Activated T-helper 1 cell treated with Interleukin-2 at 50 U/mL for 16 hours (primary cell): ENCODE measurements around the gene DUS3L.
"Not testable (repeated sequence)": the region's sequence is repeated elsewhere in the genome, so short reads cannot be mapped to it uniquely, and the experiment has no call there.

Source experiments
- DNase-seq: peaks from one replicate; pipeline ENCODE4 v3.0.0-alpha.2; 2020; ENCODE audit warnings: low read depth

DUS3L gene

GRCh38 chr19:5800361-5801270 is 9.7 kb upstream of the DUS3L start:
- no peak for DNase-seq

- DNase-seq: no peak
Observed at GRCh38 chr19:5799247-5800241, 8.6 kb upstream of the DUS3L start.

- DNase-seq: no peak
Observed at GRCh38 chr19:5798244-5798643, 7.3 kb upstream of the DUS3L start.

GRCh38 chr19:5795382-5795919 is 4.5 kb upstream of the DUS3L start:
- no peak for DNase-seq

GRCh38 chr19:5793188-5793587 is 2.2 kb upstream of the DUS3L start:
- no peak for DNase-seq

GRCh38 chr19:5792224-5792623 is 1.3 kb upstream of the DUS3L start:
- no peak for DNase-seq

- DNase-seq: no peak
Observed at GRCh38 chr19:5789886-5790558, 941 bp downstream of the DUS3L start.

GRCh38 chr19:5789351-5789761 is 1.6 kb downstream of the DUS3L start:
- DNase-seq: no peak

GRCh38 chr19:5788422-5788821 is 2.5 kb downstream of the DUS3L start:
- DNase-seq: no peak

- DNase-seq: no peak
Observed at GRCh38 chr19:5787409-5788182, 3.4 kb downstream of the DUS3L start.

- no peak for DNase-seq
Observed at GRCh38 chr19:5786593-5787408, 4.2 kb downstream of the DUS3L start.

GRCh38 chr19:5785423-5785822 is 5.5 kb downstream of the DUS3L start:
- no peak for DNase-seq

GRCh38 chr19:5784581-5785147 is 6.3 kb downstream of the DUS3L start, which contains the start of gene PRR22:
PRR22 (minus strand) TSS chr19:5784746; CDS start chr19:5784660, 86 bp downstream.
- DNase-seq: no peak

GRCh38 chr19:5782945-5783919 is 7.7 kb downstream of the DUS3L start:
- no peak for DNase-seq

GRCh38 chr19:5782322-5782721 is 8.6 kb downstream of the DUS3L start:
- DNase-seq: no peak

- not testable (repeated sequence) for DNase-seq
Observed at GRCh38 chr19:5780916-5781315, 10.0 kb downstream of the DUS3L start.

- DNase-seq: no peak
Observed at GRCh38 chr19:5778402-5778801, 12.6 kb downstream of the DUS3L start.

GRCh38 chr19:5775668-5776309 is 15.2 kb downstream of the DUS3L start:
- DNase-seq: no peak
